ENCODE results near the gene ROBO1.

The ROBO1 gene

GRCh38 chr3:78847203-78847602, 920.6 kb downstream of the ROBO1 start:
- Histone ChIP-seq H3K9ac (ENCODE audit: insufficient read length) (no peak overlapping the region), H3K4me3 (no peak overlapping the region), H3K36me3 (ENCODE audit: insufficient read depth, low read length) (no peaks in the 10 kb centered on the region), H3K9me3 (ENCODE audit: low read depth, low read length) (no peaks in the 10 kb centered on the region), H3K27ac (no peak overlapping the region)
- no peak for TF ChIP-seq POLR2AphosphoS5 (IDR thresholded peaks at IDR 0.05; ENCODE audit: borderline replicate concordance, low read depth, low read length)
- TF ChIP-seq FOXP2 (optimal IDR thresholded peaks at IDR 0.05; ENCODE audit: control extremely low read depth, extremely low read length, insufficient read depth): no peak
- TF ChIP-seq EZH2 (IDR thresholded peaks at IDR 0.05): no peak
- DNase-seq (ENCODE audit: low read depth, low spot score): no peak

DNA sequence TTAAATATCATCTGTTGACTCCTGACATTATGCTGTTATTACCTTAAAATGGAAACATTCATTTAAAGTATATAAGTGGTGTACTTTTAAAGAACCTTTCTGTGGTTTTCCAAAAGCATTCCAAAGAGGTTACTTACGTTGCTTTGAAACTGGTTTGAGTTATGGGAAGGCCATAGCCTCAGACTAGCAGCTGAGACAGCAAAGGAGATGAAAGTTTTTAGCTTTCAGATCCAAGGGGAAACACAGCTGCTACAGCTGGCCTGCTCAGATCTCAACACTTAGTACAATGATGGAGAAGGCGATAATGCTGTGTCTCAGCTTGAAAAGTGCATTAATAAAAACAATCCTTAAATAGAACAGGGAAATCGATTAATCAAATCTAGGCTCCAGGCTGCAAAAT, 921.1 kb downstream of the ROBO1 start:
- Histone ChIP-seq H3K36me3 (ENCODE audit: insufficient read depth, low read length) (no peaks in the 10 kb centered on the region), H3K27ac (no peak overlapping the region), H3K9ac (ENCODE audit: insufficient read length) (no peak overlapping the region), H3K9me3 (ENCODE audit: low read depth, low read length) (no peaks in the 10 kb centered on the region), H3K4me3 (no peak overlapping the region)
- no peak for DNase-seq (ENCODE audit: low read depth, low spot score)
- TF ChIP-seq EZH2 (IDR thresholded peaks at IDR 0.05) (no peak), FOXP2 (optimal IDR thresholded peaks at IDR 0.05; ENCODE audit: control extremely low read depth, extremely low read length, insufficient read depth) (no peak), POLR2AphosphoS5 (IDR thresholded peaks at IDR 0.05; ENCODE audit: borderline replicate concordance, low read depth, low read length) (no peak)

DNA sequence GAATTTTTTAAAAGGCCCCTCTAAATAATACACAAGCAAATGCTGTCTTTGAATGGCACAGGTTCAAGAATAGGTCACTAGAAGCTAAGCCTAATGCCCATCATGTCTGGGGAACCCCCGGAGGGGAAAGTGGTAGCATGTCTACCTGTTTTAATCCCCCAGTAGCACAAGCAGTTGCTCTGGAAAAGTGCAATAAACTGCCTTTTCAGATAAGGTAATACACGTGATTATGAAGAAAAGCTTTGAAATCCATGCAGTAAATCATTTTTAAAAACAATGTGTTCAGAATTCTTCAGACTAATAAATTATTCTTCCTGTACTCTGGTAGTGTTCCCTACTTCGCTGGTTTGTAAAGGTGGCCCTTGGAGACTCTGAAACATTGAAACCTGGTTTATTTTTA, 922.2 kb downstream of the ROBO1 start:
- no peak for DNase-seq (ENCODE audit: low read depth, low spot score)

GRCh38 chr3:78844307-78844706, 923.5 kb downstream of the ROBO1 start:
- H3K9ac ChIP-seq (ENCODE audit: insufficient read length): no peak overlapping the region
- no peak overlapping the region for H3K4me3 ChIP-seq
- H3K36me3 ChIP-seq (ENCODE audit: insufficient read depth, low read length): no peaks in the 10 kb centered on the region
- no peaks in the 10 kb centered on the region for H3K9me3 ChIP-seq (ENCODE audit: low read depth, low read length)
- no peak overlapping the region for H3K27ac ChIP-seq
- no peak for TF ChIP-seq EZH2 (IDR thresholded peaks at IDR 0.05)
- TF ChIP-seq FOXP2 (optimal IDR thresholded peaks at IDR 0.05; ENCODE audit: control extremely low read depth, extremely low read length, insufficient read depth): no peak
- no peak for TF ChIP-seq POLR2AphosphoS5 (IDR thresholded peaks at IDR 0.05; ENCODE audit: borderline replicate concordance, low read depth, low read length)
- DNase-seq (ENCODE audit: low read depth, low spot score): no peak

More for the DNA sequence above, 922.2 kb downstream of the ROBO1 start:
- Histone ChIP-seq H3K9me3 (ENCODE audit: low read depth, low read length) (no peaks in the 10 kb centered on the region), H3K9ac (ENCODE audit: insufficient read length) (no peak overlapping the region), H3K4me3 (no peak overlapping the region), H3K27ac (no peak overlapping the region), H3K36me3 (ENCODE audit: insufficient read depth, low read length) (no peaks in the 10 kb centered on the region)
- no peak for TF ChIP-seq FOXP2 (optimal IDR thresholded peaks at IDR 0.05; ENCODE audit: control extremely low read depth, extremely low read length, insufficient read depth)
- TF ChIP-seq EZH2 (IDR thresholded peaks at IDR 0.05): no peak
- TF ChIP-seq POLR2AphosphoS5 (IDR thresholded peaks at IDR 0.05; ENCODE audit: borderline replicate concordance, low read depth, low read length): no peak

- H3K36me3 ChIP-seq (ENCODE audit: insufficient read depth, low read length): no peaks in the 10 kb centered on the region
- no peak for DNase-seq (ENCODE audit: low read depth, low spot score)
- no peaks in the 10 kb centered on the region for H3K9me3 ChIP-seq (ENCODE audit: low read depth, low read length)
- H3K4me3 ChIP-seq: no peak overlapping the region
- TF ChIP-seq POLR2AphosphoS5 (IDR thresholded peaks at IDR 0.05; ENCODE audit: borderline replicate concordance, low read depth, low read length): no peak
- H3K27ac ChIP-seq: no peak overlapping the region
- H3K9ac ChIP-seq (ENCODE audit: insufficient read length): no peak overlapping the region
These were observed 928.1 kb downstream of the ROBO1 start for GRCh38 chr3:78839693-78840092.

- Histone ChIP-seq H3K4me3 (no peak overlapping the region), H3K36me3 (ENCODE audit: insufficient read depth, low read length) (no peaks in the 10 kb centered on the region), H3K9me3 (ENCODE audit: low read depth, low read length) (no peaks in the 10 kb centered on the region), H3K27ac (no peak overlapping the region), H3K9ac (ENCODE audit: insufficient read length) (no peak overlapping the region)
- TF ChIP-seq POLR2AphosphoS5 (IDR thresholded peaks at IDR 0.05; ENCODE audit: borderline replicate concordance, low read depth, low read length) (no peak), FOXP2 (optimal IDR thresholded peaks at IDR 0.05; ENCODE audit: control extremely low read depth, extremely low read length, insufficient read depth) (no peak), EZH2 (IDR thresholded peaks at IDR 0.05) (no peak)
- DNase-seq (ENCODE audit: low read depth, low spot score): no peak
These were observed 929.4 kb downstream of the ROBO1 start for GRCh38 chr3:78838362-78838761.

DNA sequence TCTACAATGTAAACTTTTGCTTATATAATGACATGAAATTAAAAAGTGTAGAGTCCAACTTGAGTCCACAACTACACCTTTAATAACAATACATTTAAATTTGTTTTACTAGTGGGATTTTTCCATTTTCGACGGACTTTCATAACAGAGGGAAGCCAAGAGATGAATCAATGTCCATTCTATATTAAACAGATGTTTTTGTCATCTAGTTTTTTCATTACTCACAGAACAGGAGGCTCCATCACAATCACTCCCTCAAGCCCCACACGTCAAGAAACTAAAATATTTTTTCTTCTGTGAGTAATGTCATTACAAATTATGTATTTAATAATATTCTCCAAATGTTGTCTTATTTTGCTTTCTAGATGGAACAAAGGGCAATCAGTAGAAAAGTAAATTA, 932.9 kb downstream of the ROBO1 start:
- Histone ChIP-seq H3K4me3 (no peak overlapping the region), H3K27ac (no peak overlapping the region), H3K9me3 (ENCODE audit: low read depth, low read length) (no peaks in the 10 kb centered on the region), H3K9ac (ENCODE audit: insufficient read length) (no peak overlapping the region), H3K36me3 (ENCODE audit: insufficient read depth, low read length) (no peaks in the 10 kb centered on the region)
- no peak for DNase-seq (ENCODE audit: low read depth, low spot score)
- TF ChIP-seq FOXP2 (optimal IDR thresholded peaks at IDR 0.05; ENCODE audit: control extremely low read depth, extremely low read length, insufficient read depth) (no peak), POLR2AphosphoS5 (IDR thresholded peaks at IDR 0.05; ENCODE audit: borderline replicate concordance, low read depth, low read length) (no peak), EZH2 (IDR thresholded peaks at IDR 0.05) (no peak)

GRCh38 chr3:78832785-78833204, 935.0 kb downstream of the ROBO1 start:
- Histone ChIP-seq H3K4me3 (no peak overlapping the region), H3K27ac (no peak overlapping the region), H3K36me3 (ENCODE audit: insufficient read depth, low read length) (no peaks in the 10 kb centered on the region), H3K9me3 (ENCODE audit: low read depth, low read length) (no peaks in the 10 kb centered on the region), H3K9ac (ENCODE audit: insufficient read length) (no peak overlapping the region)
- TF ChIP-seq EZH2 (IDR thresholded peaks at IDR 0.05) (no peak), FOXP2 (optimal IDR thresholded peaks at IDR 0.05; ENCODE audit: control extremely low read depth, extremely low read length, insufficient read depth) (no peak), POLR2AphosphoS5 (IDR thresholded peaks at IDR 0.05; ENCODE audit: borderline replicate concordance, low read depth, low read length) (no peak)
- no peak for DNase-seq (ENCODE audit: low read depth, low spot score)

- Histone ChIP-seq H3K27ac (no peak overlapping the region), H3K4me3 (no peak overlapping the region), H3K36me3 (ENCODE audit: insufficient read depth, low read length) (no peaks in the 10 kb centered on the region; the same call in 1 of the 2 replicates), H3K9ac (ENCODE audit: insufficient read length) (no peak overlapping the region), H3K9me3 (ENCODE audit: low read depth, low read length) (no peaks in the 10 kb centered on the region)
- no peak for DNase-seq (ENCODE audit: low read depth, low spot score)
- TF ChIP-seq POLR2AphosphoS5 (IDR thresholded peaks at IDR 0.05; ENCODE audit: borderline replicate concordance, low read depth, low read length) (no peak), EZH2 (IDR thresholded peaks at IDR 0.05) (no peak), FOXP2 (optimal IDR thresholded peaks at IDR 0.05; ENCODE audit: control extremely low read depth, extremely low read length, insufficient read depth) (no peak)
These were observed 936.3 kb downstream of the ROBO1 start for GRCh38 chr3:78831446-78831972.

Data from SK-N-MC (cell line).